Stimulated activated CD4-positive, alpha-beta T cell treated with anti-CD3 and anti-CD28 coated beads, Interleukin-12 subunit alpha, Interleukin-12 subunit beta, amount 100 ng/mL, for 48 hours (primary cell): ENCODE results near the gene TMEM126B.
A peak's percentile ranks its signal among the peaks of the same experiment; 100 is the strongest.
"Not testable (repeated sequence)": the region's sequence is repeated elsewhere in the genome, so short reads cannot be mapped to it uniquely, and the experiment has no call there.

ENCODE experiments used
- DNase-seq, 3 donors: peaks; one replicate each; pipeline ENCODE4 v3.0.0-alpha.2; 2020; ENCODE audit warnings: low read depth in 2 of 3, low spot score in 1 of 3

The TMEM126B gene

GRCh38 chr11:85627998-85628770 lies at the start of gene TMEM126B:
TMEM126B (plus strand) TSS chr11:85628593; CDS start chr11:85628608, 15 bp downstream.
- DNase-seq = peak; percentile 93 to 96 (median 96)

GRCh38 chr11:85582111-85582510 lies 46.3 kb upstream of the TMEM126B start:
- DNase-seq = no peak

GRCh38 chr11:85589373-85589772 lies 39.0 kb upstream of the TMEM126B start:
- DNase-seq = no peak

- no peak for DNase-seq
Measured at GRCh38 chr11:85590848-85591483, 37.4 kb upstream of the TMEM126B start.

DNA sequence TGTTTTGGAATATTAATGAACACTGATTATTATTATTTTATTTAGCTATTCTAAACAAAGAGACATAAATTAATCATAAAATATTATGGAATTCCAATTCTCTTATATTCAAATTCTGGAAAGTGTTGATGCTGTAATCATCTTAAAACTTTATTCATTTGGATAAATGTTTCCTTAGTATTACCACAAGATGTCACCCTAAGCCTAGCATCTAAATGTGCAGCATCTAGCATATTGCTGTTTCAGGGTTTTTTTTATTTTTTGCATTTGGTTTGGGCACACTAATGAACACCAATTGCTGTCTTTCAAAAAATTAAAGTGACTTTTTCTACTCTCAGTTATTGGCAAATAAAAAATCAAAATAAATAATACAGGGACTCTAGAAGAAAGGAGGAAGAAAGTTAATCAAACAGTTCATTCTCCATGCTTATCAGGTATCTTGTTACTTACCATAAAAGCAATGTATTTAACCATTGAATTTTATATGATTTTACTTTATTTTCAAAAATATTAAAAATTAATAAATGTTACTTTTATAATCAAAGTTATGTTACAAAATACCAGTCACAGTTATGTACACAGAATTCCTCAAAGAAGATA lies 33.0 kb upstream of the TMEM126B start:
- peak in 1 of 3 donors; percentile 8 for DNase-seq

GRCh38 chr11:85596886-85597285 lies 31.5 kb upstream of the TMEM126B start:
- DNase-seq = no peak

DNA sequence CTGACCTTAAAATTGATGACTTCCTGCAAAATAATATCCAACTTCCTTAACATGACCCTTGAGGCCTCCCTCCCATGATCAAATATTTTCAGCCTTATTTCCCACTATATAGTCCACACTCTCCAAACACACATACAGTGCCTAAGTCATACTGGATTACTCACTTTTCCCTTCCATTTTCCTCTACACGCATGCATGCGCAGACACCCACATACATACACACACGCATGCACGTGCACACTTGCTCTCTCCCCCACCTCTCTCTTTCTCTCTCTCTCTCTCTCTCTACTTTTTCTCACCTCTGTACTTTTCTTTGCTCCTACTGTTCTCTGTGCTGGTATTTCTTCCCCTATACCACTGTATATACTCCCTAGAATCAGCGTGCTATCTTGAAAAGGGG lies 29.3 kb upstream of the TMEM126B start:
- no peak for DNase-seq

DNA sequence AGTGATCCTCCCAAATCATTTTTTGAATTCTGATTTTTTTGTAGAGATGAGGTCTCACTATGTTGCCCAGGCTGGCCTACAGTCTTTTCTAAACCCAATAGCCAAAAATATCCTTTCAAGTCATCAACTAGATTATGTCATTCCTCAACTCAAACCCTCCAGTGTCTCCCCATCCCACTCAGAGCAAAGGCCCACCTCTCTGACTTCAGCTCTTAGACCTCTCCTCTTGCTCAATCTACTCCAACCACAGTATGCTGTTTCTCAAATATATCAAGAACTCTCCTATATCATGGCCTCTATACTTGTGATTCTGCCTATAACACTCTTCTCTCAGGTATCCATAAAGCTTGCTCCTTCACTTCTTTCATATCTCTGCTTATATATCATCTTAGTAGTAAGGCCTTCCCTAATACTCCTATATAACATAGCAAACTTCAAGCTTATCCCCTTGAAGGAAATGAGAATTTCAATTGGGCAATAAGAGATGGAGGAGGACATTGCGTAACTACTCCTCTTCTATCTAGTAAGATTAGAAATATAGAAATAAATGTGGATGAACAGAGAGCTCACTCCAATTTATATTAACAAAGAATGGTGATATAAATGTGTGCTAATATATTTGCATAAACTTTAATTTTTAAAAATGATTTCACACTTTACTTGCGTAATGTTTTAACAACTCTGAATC lies 25.7 kb upstream of the TMEM126B start:
- no peak for DNase-seq

DNA sequence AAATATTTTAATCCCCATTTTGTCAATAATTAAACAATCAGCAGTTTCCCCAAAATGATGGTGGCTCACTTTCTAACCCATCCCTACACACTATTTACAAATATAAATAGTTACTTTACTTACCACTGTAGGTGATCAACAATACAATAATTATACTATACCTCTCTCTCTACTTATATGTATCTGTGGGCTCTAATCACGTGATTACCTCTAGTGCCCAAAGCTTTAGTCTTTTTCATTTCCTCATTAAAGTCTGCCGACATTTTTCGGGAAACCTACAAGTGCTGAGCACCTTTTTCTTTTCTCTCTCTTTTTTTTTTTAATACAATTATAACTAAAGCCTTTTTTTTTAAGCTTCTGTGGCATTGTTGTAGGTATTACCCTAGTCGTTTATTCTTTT lies 25.2 kb upstream of the TMEM126B start:
- DNase-seq = no peak

- DNase-seq = not testable (repeated sequence)
Measured at GRCh38 chr11:85606237-85606636, 22.2 kb upstream of the TMEM126B start.

DNA sequence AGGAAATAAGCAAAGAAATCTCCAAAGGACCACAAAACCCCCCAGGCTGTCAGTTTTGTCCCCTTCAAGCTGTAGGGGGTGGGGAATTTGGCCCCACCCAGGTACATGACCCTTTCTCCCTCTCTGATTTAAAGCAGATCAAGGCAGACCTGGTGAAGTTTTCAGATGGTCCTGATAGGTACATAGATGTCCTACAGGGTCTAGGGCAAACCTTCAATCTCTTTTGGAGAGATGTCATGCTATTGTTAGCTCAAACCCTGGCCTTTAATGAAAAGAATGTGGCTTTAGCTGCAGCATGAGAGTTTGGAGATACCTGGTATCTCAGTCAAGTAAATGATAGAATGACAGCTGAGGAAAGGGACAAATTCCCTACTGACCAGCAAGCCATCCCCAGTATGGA lies 19.8 kb upstream of the TMEM126B start:
- DNase-seq = not testable (repeated sequence)

DNA sequence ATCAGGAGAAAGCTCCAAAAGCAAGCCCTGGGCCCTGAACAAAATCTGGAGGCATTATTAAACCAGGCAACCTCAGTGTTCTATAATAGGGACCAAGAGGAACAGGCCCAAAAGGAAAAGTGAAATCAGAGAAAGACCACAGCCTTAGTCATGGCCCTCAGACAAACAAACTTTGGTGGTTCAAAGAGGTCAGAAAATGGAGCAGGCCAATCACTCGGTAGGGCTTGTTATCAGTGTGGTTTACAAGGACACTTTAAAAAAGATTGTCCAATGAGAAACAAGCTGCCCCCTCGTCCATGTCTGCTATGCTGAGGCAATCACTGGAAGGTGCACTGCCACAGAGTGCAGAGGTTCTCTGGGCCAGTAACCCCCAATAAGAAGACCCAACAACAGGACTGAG lies 19.1 kb upstream of the TMEM126B start:
- DNase-seq = not testable (repeated sequence)

DNA sequence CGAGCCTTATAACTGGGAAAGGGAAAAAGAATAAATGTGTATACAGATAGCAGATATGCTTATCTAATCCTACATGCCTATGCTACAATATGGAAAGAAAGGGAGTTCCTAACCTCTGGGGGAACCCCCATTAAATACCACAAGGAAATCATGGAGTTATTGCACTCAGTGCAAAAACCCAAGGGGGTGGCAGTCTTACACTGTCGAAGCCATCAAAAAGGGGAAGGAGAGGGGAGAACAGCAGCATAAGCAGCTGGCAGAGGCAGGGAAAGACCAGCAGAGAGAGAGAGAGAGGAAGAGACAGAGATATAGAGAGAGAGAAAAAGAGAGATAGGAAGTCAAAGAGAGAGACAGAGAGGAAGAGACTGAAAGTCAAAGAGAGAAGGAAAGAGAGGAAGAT lies 16.8 kb upstream of the TMEM126B start:
- not testable (repeated sequence) for DNase-seq

DNA sequence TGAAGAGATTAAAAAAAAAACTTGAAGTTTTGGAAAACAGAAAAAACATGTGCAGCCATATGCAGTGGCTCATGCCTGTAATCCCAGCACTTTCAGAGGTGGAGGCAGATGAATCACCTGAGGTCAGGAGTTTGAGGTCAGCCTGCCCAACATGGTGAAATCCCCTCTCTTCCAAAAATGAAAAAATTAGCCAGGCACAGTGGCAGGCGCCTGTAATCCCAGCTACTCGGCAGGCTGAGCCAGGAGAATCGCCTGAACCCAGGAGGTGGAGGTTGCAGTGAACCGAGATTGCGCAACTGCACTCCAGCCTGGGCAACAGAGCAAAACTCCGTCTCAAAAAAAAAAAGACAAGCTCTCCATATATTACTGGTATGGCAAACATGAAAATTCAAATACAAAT lies 8.9 kb upstream of the TMEM126B start:
- peak in 1 of 3 donors; percentile 5 for DNase-seq

GRCh38 chr11:85620256-85620655 lies 8.1 kb upstream of the TMEM126B start:
- DNase-seq = no peak

DNA sequence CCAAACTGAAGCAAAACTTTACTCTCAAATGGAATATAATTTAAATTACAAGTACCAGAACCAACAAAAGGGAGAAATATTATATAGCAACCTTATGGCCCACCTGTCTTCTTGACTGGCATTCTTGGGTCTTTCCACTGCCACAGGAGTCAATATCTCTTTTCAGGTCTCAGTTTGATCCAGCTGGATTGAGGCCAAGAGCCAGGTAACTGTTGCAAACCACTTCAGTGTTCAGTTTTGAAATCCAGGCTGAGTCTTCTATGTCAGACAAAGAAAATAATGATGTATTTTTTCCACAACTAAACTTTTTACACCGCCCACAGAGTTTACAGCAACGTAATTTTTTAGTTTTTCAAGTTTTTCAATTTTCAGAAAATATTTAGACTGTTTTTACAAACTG lies 1.9 kb upstream of the TMEM126B start:
- DNase-seq = no peak

GRCh38 chr11:85627332-85627997 lies 928 bp upstream of the TMEM126B start, which contains the start of gene DLG2:
DLG2 (minus strand) TSS chr11:85627344.
- no peak for DNase-seq

DNA sequence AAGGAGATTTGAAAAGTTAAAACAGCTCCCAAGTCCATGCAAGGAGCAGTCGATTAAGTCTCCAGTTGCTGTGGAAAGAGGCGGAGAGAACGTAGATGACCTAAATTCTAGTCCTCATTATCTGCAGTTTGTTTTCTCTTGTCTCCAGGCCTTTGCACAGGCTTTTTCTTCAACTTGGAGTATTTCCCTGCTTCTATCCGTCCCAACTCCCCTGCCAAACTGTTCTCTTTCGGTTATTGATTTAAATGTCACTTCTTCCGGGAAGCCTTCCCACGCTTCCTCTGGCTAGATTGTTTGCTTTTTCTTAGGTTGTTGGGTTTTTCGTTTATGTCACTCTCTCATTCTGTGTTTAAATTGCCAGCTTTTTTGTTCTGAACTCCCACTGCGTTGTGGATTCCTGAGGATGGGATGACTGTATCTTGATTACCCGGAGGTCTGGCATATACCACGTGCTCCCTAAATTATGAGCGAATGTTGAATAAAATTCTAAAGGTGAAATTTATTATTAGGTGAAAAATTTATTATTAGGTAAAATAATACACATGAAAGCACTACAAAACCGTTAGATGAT lies 463 bp downstream of the TMEM126B start:
- peak in 1 of 3 donors; percentile 12 for DNase-seq

DNA sequence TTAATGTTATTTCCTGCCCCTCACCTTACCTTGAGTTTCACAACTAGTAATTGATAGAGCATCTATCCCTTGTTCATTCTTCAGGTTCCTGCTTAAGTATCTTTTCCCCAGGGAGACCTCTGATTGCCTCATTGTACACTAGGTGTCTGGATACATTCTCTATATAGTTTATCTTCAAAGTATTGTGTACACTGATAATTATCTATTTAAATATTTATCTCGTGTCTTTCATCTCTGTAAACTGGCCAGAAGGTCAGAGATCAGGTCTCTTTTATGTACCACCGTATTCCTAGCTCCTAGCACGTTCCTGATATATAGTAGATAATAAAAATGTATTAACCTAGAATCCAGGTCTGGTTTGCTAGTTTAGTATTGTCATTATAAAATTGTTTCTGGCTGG lies 6.4 kb downstream of the TMEM126B start:
- no peak for DNase-seq

DNA sequence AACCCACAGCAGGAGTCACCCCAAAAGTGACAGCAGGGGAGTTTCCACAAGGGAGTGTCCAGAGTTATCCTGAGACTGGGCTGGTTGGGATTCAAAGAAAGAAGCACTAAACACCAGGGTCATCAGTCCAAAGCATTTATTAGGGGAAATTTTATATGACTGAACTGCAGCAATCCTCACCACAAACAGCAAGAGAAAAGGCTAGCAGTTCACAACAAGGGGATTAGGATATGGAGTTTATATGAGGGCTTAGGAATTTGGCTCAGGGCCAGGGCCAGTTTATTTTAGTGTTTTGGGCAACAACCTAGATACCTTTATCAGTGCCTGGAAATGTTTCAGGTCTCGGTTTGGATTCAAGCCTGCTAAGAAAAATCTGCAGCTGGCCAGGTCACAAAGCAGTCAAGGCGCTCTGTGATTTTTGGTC lies 14.8 kb downstream of the TMEM126B start:
- no peak for DNase-seq

GRCh38 chr11:85647078-85647477 lies 18.7 kb downstream of the TMEM126B start:
- DNase-seq = no peak
